K562 (cell line): ENCODE measurements around the gene COL4A2. TPM values are rescaled to one million over a fixed set of nuclear protein-coding genes. Genes with fewer than 3 reads are reported as not detected.

Experiments
- ATAC-seq: fragments of 200-7000 bp; cut with Tn5 transposase; 3 replicates; pipeline ENCODE4 v1.9.1; 2020; ENCODE audit warnings: moderate library complexity
- BruUV-seq: library from RNA; stranded (reverse); fragments of 400-500 nt; replicated peaks from 2 replicates; lab custom pipeline; 2021; lab: Mats Ljungman, UMichigan
- CTCF ChIA-PET: fragments of 300-600 bp; formaldehyde crosslinking; extraction: SDS; loops from one replicate; lab custom pipeline; 2021; ENCODE audit warnings: low intra/inter-chr PET ratio; lab: Yijun Ruan, JAX
- POLR2A ChIA-PET: fragments of 300-600, 350-650 bp; sonication (Branson Sonifier 250); formaldehyde crosslinking; extraction: SDS; loops from one replicate; lab custom pipeline; 2021; ENCODE audit warnings: antibody characterized with exemption, inconsistent platforms; lab: Yijun Ruan, JAX
- DNase-seq, 4 experiments: peaks; one replicate each; pipeline versions ENCODE4 v3.0.0 to v3.0.0-alpha.2; 2011 to 2018; ENCODE audit warnings: low spot score in 3 of 4, mixed read lengths in 3 of 4; ENCODE audit errors: extremely low read depth in 1 of 4
- FAIRE-seq: peaks from 2 replicates; lab custom pipeline; 2011; peaks lifted over from hg19 to GRCh38; lab: Jason Lieb, UNC
- H2AFZ ChIP-seq: 2 replicates; pipeline ENCODE4 v1.6.0; 2011; ENCODE audit warnings: low read depth, low read length, control low read depth, inconsistent platforms
- H3K27ac ChIP-seq: fragments of 200-600 bp; 3 replicates; pipeline ENCODE4 v1.8.0; 2011; ENCODE audit warnings: low read depth, mild to moderate bottlenecking, control low read depth, inconsistent platforms, low read length, moderate library complexity, mixed read lengths; ENCODE audit errors: extremely low read depth
- H3K27me3 ChIP-seq, 2 experiments: fragments of 300-600 bp in 1 of 2; 2 replicates in 1 of 2; 3 replicates in 1 of 2; pipeline versions ENCODE4 v1.6.0 to v1.8.0; 2011; ENCODE audit warnings: inconsistent platforms in 2 of 2, low read length in 2 of 2, mild to moderate bottlenecking in 1 of 2, mixed read lengths in 1 of 2, moderate library complexity in 1 of 2; ENCODE audit not compliant: control insufficient read depth in 2 of 2, insufficient read depth in 2 of 2
- H3K36me3 ChIP-seq: fragments of 300-600 bp; 3 replicates; pipeline ENCODE4 v1.8.0; 2011; ENCODE audit warnings: mild to moderate bottlenecking, low read length, inconsistent platforms; ENCODE audit not compliant: control insufficient read depth, insufficient read depth
- H3K4me1 ChIP-seq, 2 experiments: fragments of 200-600 bp in 1 of 2; replicated peaks in 1 of 2; 2 replicates in 1 of 2; 3 replicates in 1 of 2; pipeline versions ENCODE4 v1.5.1 to v1.8.0; 2011; ENCODE audit warnings: inconsistent platforms in 2 of 2, low read length in 2 of 2, mild to moderate bottlenecking in 1 of 2, mixed read lengths in 1 of 2, moderate library complexity in 1 of 2; ENCODE audit not compliant: control insufficient read depth in 2 of 2, insufficient read depth in 2 of 2
- H3K4me2 ChIP-seq: 2 replicates; pipeline ENCODE4 v1.6.1; 2011; ENCODE audit warnings: low read length, control low read depth, inconsistent platforms, mixed read lengths; ENCODE audit not compliant: insufficient read depth
- H3K4me3 ChIP-seq: fragments of 200-600 bp; sonication (generic), shearing (Covaris generic); 2 replicates; pipeline ENCODE4 v1.5.1; 2016; ENCODE audit warnings: control low read depth, inconsistent platforms
- H3K79me2 ChIP-seq: fragments of 200-600 bp; 3 replicates; pipeline ENCODE4 v1.8.0; 2011; ENCODE audit warnings: low read length, inconsistent platforms; ENCODE audit not compliant: control insufficient read depth, insufficient read depth
- H3K9ac ChIP-seq, 2 experiments: 2 replicates each; pipeline versions ENCODE4 v1.6.0 to v1.6.1; 2011; ENCODE audit warnings: low read depth in 2 of 2, low read length in 2 of 2, control low read depth in 1 of 2, inconsistent platforms in 1 of 2, mild to moderate bottlenecking in 1 of 2, mixed read lengths in 1 of 2; ENCODE audit not compliant: insufficient read depth in 1 of 2
- H3K9me1 ChIP-seq: one replicate; pipeline ENCODE4 v1.6.0; 2011; ENCODE audit warnings: inconsistent platforms, mild to moderate bottlenecking, low read length, moderate library complexity; ENCODE audit not compliant: control insufficient read depth, insufficient read depth
- H3K9me3 ChIP-seq: replicated peaks from 2 replicates; pipeline ENCODE4 v1.5.1; 2011; ENCODE audit warnings: low read depth, low read length, inconsistent platforms; ENCODE audit not compliant: control insufficient read depth, insufficient read depth
- H4K20me1 ChIP-seq: replicated peaks from 2 replicates; pipeline ENCODE4 v1.6.1; 2011; ENCODE audit warnings: low read length, inconsistent platforms, mixed read lengths; ENCODE audit not compliant: control insufficient read depth, insufficient read depth
- KLF10 ChIP-seq: fragments of 250-450 bp; sonication (Bioruptor Pico); IDR thresholded peaks from 2 replicates; pipeline ENCODE4 v1.6.1; 2021; ENCODE audit warnings: matching md5 sums
- NCOA4 ChIP-seq: fragments of 450-650 bp; IDR thresholded peaks from 2 replicates; pipeline ENCODE4 v1.6.1; 2018; ENCODE audit warnings: mild to moderate bottlenecking; ENCODE audit not compliant: partially characterized antibody
- POLR2H ChIP-seq: IDR thresholded peaks from 2 replicates; pipeline ENCODE4 v1.6.1; 2016; ENCODE audit warnings: missing genetic modification characterization, low read depth, mild to moderate bottlenecking, control low read depth, missing compliant biosample characterization, moderate library complexity
- TOE1 ChIP-seq, 2 experiments: fragments of 450-650 bp in 1 of 2; sonication (generic) in 1 of 2; formaldehyde crosslinking in 1 of 2; IDR thresholded peaks; 2 replicates each; pipeline versions ENCODE4 v1.7.1 to v1.8.0; 2016 to 2022; ENCODE audit warnings: borderline replicate concordance in 2 of 2, mild to moderate bottlenecking in 2 of 2, antibody characterized with exemption in 1 of 2, inconsistent platforms in 1 of 2, low read depth in 1 of 2, missing genetic modification reagents in 1 of 2, moderate library complexity in 1 of 2
- ZNF24 ChIP-seq: fragments of 450-650 bp; IDR thresholded peaks from 2 replicates; pipeline ENCODE4 v1.6.1; 2016
- ZNF561 ChIP-seq: fragments of 450-650 bp; formaldehyde crosslinking; conservative IDR thresholded peaks from 2 replicates; pipeline ENCODE4 v1.4.0; 2020; ENCODE audit warnings: mild to moderate bottlenecking, moderate library complexity
- WGBS: fragments of 100-300 bp; shearing (Covaris generic); methylation state at CpG from one replicate; pipeline ENCODE4 v1.1.6; 2016; ENCODE audit warnings: low coverage, mixed read lengths; ENCODE audit not compliant: insufficient coverage; ENCODE audit errors: missing lambda C conversion rate; 5-methylcytosine and 5-hydroxymethylcytosine counted together
- in situ Hi-C: fragments of 300-500 bp; cut with MboI; formaldehyde crosslinking; loops from 4 replicates; pipeline ENCODE4 v1.15.0; 2018; ENCODE audit warnings: inconsistent platforms, mixed read lengths
- intact Hi-C: fragments of 100-400 bp; cut with micrococcal nuclease; formaldehyde crosslinking; loops from 2 replicates; pipeline ENCODE4 v1.14.2; 2022
- polyA plus RNA-seq, 8 experiments: library from polyadenylated mRNA; depleted of rRNA in 4 of 8; stranded (reverse) in 5 of 8; unstranded in 3 of 8; fragments of >200 nt; fragmentation: Nextera tagmentation in 2 of 8; fragmentation: Illumina TruSeq in 1 of 8; extraction: Ambion mirVana in 2 of 8; extraction: Trizol in 1 of 8; gene quantifications; 2 replicates each; pipeline versions ENCODE4 v1.2.1 to v1.2.3, GENCODE V29; 2011 to 2014; ENCODE audit warnings: inconsistent platforms in 1 of 8, missing spikeins in 1 of 8
- total RNA-seq, 7 experiments: library from RNA; depleted of rRNA in 6 of 7; stranded (reverse); fragments of >200 nt in 6 of 7; fragmentation: Illumina TruSeq in 2 of 7; extraction: Trizol in 2 of 7; gene quantifications; 2 replicates each; pipeline versions ENCODE4 v1.2.1 to v1.2.3, GENCODE V29; 2011 to 2021; ENCODE audit warnings: low replicate concordance in 1 of 7
- TF ChIP-seq, protein P1 (sequence below): sonication (generic); formaldehyde crosslinking; IDR thresholded peaks from 2 replicates; pipeline ENCODE4 v1.4.0; 2020; ENCODE audit warnings: mild to moderate bottlenecking, missing genetic modification reagents
- TF ChIP-seq, protein P2 (sequence below), 3 experiments: fragments of 200-800 bp in 1 of 3; fragments of 250-450 bp in 1 of 3; fragments of 450-650 bp in 1 of 3; sonication (Bioruptor Pico) in 1 of 3; sonication (Bioruptor generic) in 1 of 3; formaldehyde crosslinking in 1 of 3; IDR thresholded peaks; 2 replicates each; pipeline versions ENCODE4 v1.6.1 to v1.8.0; 2016 to 2022; ENCODE audit warnings: mild to moderate bottlenecking in 2 of 3, missing genetic modification characterization in 2 of 3, missing compliant biosample characterization in 1 of 3, moderate library complexity in 1 of 3

Gene COL4A2
- total and polyA plus RNA-seq, 9 of the 15 experiments (the other 6 are each of a cell fraction or from before 2014, with no cell fraction given), result 0.13 to 15.2 (median 8.1) TPM

GRCh38 chr13:110549795-110550160 is 242.7 kb downstream of the COL4A2 start:
- DNase-seq, result no peak
- H3K36me3 ChIP-seq, result no peaks in the 10 kb centered on the region
- no peaks in the 10 kb centered on the region for H3K27me3 ChIP-seq
- BruUV-seq, result no TSS peak
- FAIRE-seq, result no peak
- H4K20me1 ChIP-seq, result no peaks in the 10 kb centered on the region
- ChIA-PET CTCF (no interaction called here), POLR2A (interaction anchor here (0.6 kb wide), 2 partner anchors 14 to 40 kb away, joined by 3 read pairs; no protein-coding TSS in a partner anchor)
- intact Hi-C loops (no loop called here), in situ Hi-C loops (no loop called here)
- peaks cover 0 to 8% of the 10 kb centered on the region in 2 experiments; a peak in 2 of 5 replicates for H3K4me1 ChIP-seq
- H3K9me3 ChIP-seq, result no peaks in the 10 kb centered on the region
- H3K79me2 ChIP-seq, result peaks cover 14% of the 10 kb centered on the region; the same call in 2 of the 3 replicates
- no peak overlapping the region for H3K4me2 ChIP-seq
- H3K27ac ChIP-seq, result no peak overlapping the region
- 49% methylated on average over 6 of the region's 11 CpGs for WGBS
- no peak for ATAC-seq
- no peaks in the 10 kb centered on the region for H3K9me1 ChIP-seq
- H3K4me3 ChIP-seq, result no peak overlapping the region
- no peak overlapping the region for H2AFZ ChIP-seq
- H3K9ac ChIP-seq, result no peak overlapping the region
- TF ChIP-seq, protein P1, sequence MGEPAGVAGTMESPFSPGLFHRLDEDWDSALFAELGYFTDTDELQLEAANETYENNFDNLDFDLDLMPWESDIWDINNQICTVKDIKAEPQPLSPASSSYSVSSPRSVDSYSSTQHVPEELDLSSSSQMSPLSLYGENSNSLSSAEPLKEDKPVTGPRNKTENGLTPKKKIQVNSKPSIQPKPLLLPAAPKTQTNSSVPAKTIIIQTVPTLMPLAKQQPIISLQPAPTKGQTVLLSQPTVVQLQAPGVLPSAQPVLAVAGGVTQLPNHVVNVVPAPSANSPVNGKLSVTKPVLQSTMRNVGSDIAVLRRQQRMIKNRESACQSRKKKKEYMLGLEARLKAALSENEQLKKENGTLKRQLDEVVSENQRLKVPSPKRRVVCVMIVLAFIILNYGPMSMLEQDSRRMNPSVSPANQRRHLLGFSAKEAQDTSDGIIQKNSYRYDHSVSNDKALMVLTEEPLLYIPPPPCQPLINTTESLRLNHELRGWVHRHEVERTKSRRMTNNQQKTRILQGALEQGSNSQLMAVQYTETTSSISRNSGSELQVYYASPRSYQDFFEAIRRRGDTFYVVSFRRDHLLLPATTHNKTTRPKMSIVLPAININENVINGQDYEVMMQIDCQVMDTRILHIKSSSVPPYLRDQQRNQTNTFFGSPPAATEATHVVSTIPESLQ (CRISPR knock-in tag), result no peak
- TF ChIP-seq ZNF24 (no peak), ZNF561 (no peak), NCOA4 (no peak), POLR2H (tag) (no peak), KLF10 (CRISPR knock-in tag) (no peak), TOE1 (IDR thresholded peaks at IDR 0.05; ENCODE audit: borderline replicate concordance) (no peak), TOE1 (CRISPR knock-in tag; IDR thresholded peaks at IDR 0.05; ENCODE audit: borderline replicate concordance, low read depth) (no peak)
- TF ChIP-seq, protein P2, sequence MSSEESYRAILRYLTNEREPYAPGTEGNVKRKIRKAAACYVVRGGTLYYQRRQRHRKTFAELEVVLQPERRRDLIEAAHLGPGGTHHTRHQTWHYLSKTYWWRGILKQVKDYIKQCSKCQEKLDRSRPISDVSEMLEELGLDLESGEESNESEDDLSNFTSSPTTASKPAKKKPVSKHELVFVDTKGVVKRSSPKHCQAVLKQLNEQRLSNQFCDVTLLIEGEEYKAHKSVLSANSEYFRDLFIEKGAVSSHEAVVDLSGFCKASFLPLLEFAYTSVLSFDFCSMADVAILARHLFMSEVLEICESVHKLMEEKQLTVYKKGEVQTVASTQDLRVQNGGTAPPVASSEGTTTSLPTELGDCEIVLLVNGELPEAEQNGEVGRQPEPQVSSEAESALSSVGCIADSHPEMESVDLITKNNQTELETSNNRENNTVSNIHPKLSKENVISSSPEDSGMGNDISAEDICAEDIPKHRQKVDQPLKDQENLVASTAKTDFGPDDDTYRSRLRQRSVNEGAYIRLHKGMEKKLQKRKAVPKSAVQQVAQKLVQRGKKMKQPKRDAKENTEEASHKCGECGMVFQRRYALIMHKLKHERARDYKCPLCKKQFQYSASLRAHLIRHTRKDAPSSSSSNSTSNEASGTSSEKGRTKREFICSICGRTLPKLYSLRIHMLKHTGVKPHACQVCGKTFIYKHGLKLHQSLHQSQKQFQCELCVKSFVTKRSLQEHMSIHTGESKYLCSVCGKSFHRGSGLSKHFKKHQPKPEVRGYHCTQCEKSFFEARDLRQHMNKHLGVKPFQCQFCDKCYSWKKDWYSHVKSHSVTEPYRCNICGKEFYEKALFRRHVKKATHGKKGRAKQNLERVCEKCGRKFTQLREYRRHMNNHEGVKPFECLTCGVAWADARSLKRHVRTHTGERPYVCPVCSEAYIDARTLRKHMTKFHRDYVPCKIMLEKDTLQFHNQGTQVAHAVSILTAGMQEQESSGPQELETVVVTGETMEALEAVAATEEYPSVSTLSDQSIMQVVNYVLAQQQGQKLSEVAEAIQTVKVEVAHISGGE (CRISPR knock-in tag; IDR thresholded peaks at IDR 0.05), result no peak
